Sigmoid colon (tissue), 4 donors: ENCODE data around the gene CDS1.

Source experiments
- CTCF ChIP-seq, 4 experiments: fragments of 450-650 bp in 3 of 4; fragments of 200-600 bp in 1 of 4; IDR thresholded peaks; one replicate each; pipeline ENCODE4 v1.5.1; 2016 to 2019; ENCODE audit warnings: antibody characterized with exemption in 4 of 4, mild to moderate bottlenecking in 3 of 4, moderate library complexity in 2 of 4
- POLR2AphosphoS5 ChIP-seq, 4 donors: sonication (generic); formaldehyde crosslinking; IDR thresholded peaks; one replicate each; pipeline ENCODE4 v1.6.1; 2017; ENCODE audit warnings: antibody characterized with exemption in 4 of 4

GRCh38 chr4:84697615-84698201 is 114.8 kb downstream of the CDS1 start:
- no peak for TF ChIP-seq CTCF (IDR thresholded peaks at IDR 0.05)
- TF ChIP-seq POLR2AphosphoS5 (IDR thresholded peaks at IDR 0.05), result no peak
